PC-3 (cell line): ENCODE results near the gene CHTF8.

ENCODE experiments used
- EZH2 ChIP-seq: fragments of 300-600 bp; sonication (generic); IDR thresholded peaks from one replicate; pipeline ENCODE4 v1.6.1; 2017; ENCODE audit warnings: antibody characterized with exemption, mild to moderate bottlenecking, low read length; ENCODE audit not compliant: unreplicated experiment
- EZH2phosphoT487 ChIP-seq: fragments of 300-600 bp; sonication (generic); IDR thresholded peaks from 2 replicates; pipeline ENCODE4 v1.6.1; 2018; ENCODE audit warnings: mild to moderate bottlenecking, antibody characterized with exemption, low read length, borderline replicate concordance
- TF ChIP-seq, protein P1 (sequence below): fragments of 300-600 bp; sonication (generic); conservative IDR thresholded peaks from 2 replicates; pipeline ENCODE4 v1.5.1; 2017; ENCODE audit warnings: antibody characterized with exemption, low read depth, mild to moderate bottlenecking, low read length

DNA sequence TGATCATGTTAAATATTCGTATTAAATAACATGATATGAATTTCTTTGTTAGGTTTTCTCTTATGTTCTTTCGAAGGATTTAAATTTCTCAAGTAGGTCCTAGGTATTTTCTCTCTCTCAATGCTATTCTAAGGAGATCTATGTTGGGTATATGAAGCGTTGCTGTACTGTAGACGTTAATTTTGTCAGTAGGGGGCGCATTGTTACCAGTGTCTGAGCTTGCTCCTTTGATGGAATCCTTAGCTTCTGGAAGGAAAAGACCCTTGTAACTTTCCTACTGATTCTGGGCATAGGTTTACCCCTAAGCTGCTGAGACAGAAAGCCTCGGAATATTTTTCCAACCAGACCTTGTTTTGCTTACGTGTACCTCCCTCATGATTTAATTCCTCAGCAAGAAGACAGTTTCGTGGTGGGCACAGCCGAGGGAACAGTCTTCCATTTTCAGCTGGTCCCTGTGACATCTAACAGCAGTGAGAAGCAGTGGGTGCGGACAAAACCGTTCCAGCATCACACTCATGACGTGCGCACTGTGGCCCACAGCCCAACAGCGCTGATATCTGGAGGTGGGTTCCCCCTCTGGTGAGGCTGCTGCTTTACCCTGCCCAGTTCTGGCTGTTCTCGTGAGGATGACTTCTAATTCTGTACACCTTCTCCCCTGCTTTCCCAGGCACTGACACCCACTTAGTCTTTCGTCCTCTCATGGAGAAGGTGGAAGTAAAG, 17.9 kb upstream of the CHTF8 start:
- TF ChIP-seq, protein P1, sequence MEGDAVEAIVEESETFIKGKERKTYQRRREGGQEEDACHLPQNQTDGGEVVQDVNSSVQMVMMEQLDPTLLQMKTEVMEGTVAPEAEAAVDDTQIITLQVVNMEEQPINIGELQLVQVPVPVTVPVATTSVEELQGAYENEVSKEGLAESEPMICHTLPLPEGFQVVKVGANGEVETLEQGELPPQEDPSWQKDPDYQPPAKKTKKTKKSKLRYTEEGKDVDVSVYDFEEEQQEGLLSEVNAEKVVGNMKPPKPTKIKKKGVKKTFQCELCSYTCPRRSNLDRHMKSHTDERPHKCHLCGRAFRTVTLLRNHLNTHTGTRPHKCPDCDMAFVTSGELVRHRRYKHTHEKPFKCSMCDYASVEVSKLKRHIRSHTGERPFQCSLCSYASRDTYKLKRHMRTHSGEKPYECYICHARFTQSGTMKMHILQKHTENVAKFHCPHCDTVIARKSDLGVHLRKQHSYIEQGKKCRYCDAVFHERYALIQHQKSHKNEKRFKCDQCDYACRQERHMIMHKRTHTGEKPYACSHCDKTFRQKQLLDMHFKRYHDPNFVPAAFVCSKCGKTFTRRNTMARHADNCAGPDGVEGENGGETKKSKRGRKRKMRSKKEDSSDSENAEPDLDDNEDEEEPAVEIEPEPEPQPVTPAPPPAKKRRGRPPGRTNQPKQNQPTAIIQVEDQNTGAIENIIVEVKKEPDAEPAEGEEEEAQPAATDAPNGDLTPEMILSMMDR, result peak; percentile 82
- TF ChIP-seq EZH2 (no peak), EZH2phosphoT487 (no peak)
